B cell (primary cell): ENCODE measurements around the gene CENPX. TPM values are rescaled to one million over a fixed set of nuclear protein-coding genes. Genes with fewer than 3 reads are reported as not detected.
A peak's percentile ranks its signal among the peaks of the same experiment; 100 is the strongest.

Experiments
- ATAC-seq: fragments of 200-7000 bp; cut with Tn5 transposase; one replicate; pipeline ENCODE4 v1.10.0; 2021; ENCODE audit warnings: low read depth, mild to moderate bottlenecking, moderate number of reproducible peaks, moderate library complexity
- CTCF ChIA-PET: fragments of 350-600 bp; sonication (Branson Sonifier 250); formaldehyde crosslinking; loops from one replicate; lab custom pipeline; 2021; ENCODE audit warnings: antibody characterized with exemption, inconsistent platforms; lab: Charles Lee
- POLR2A ChIA-PET: fragments of 350-600 bp; sonication (Branson Sonifier 250); formaldehyde crosslinking; loops from one replicate; lab custom pipeline; 2021; ENCODE audit warnings: antibody characterized with exemption; lab: Charles Lee
- DNase-seq: peaks from one replicate; pipeline ENCODE4 v3.0.0; 2013
- H2AFZ ChIP-seq: 2 replicates; pipeline ENCODE4 v1.6.1; 2012; ENCODE audit warnings: mild to moderate bottlenecking, low read depth, low read length; ENCODE audit not compliant: insufficient read depth, poor library complexity, severe bottlenecking
- H3K27ac ChIP-seq, 2 donors: 1 replicate in 1 of 2; 2 replicates in 1 of 2; pipeline ENCODE4 v1.5.1; 2012 to 2013; ENCODE audit warnings: low read length in 2 of 2, mild to moderate bottlenecking in 2 of 2, moderate library complexity in 1 of 2
- H3K27me3 ChIP-seq, 4 experiments: fragments of 200-600 bp in 1 of 4; sonication (generic) in 1 of 4; replicated peaks in 1 of 4; 1 replicate in 2 of 4; 2 replicates in 2 of 4; pipeline versions ENCODE4 v1.6.1 to v1.7.0; 2013 to 2016; ENCODE audit warnings: low read length in 3 of 4, mild to moderate bottlenecking in 2 of 4, mixed read lengths in 1 of 4, moderate library complexity in 1 of 4; ENCODE audit not compliant: insufficient read depth in 4 of 4, control insufficient read depth in 3 of 4; ENCODE audit errors: control extremely low read depth in 1 of 4
- H3K36me3 ChIP-seq, 2 experiments: replicated peaks in 1 of 2; 1 replicate in 1 of 2; 2 replicates in 1 of 2; pipeline versions ENCODE4 v1.6.1 to v1.7.1; 2013; ENCODE audit warnings: low read length in 1 of 2; ENCODE audit not compliant: insufficient read depth in 2 of 2, control insufficient read depth in 1 of 2; ENCODE audit errors: control extremely low read depth in 1 of 2, extremely low read depth in 1 of 2
- H3K4me1 ChIP-seq, 2 donors: fragments of 200-600 bp in 1 of 2; sonication (generic) in 1 of 2; 1 replicate in 1 of 2; 2 replicates in 1 of 2; pipeline versions ENCODE4 v1.5.1 to v1.6.1; 2013 to 2017; ENCODE audit warnings: low read length in 2 of 2; ENCODE audit not compliant: control insufficient read depth in 2 of 2, insufficient read depth in 2 of 2
- H3K4me2 ChIP-seq: replicated peaks from 2 replicates; pipeline ENCODE3; 2012; ENCODE audit warnings: mild to moderate bottlenecking, low read depth, low read length; ENCODE audit not compliant: poor library complexity, severe bottlenecking
- H3K4me3 ChIP-seq, 5 experiments: fragments of 200-600 bp in 1 of 5; sonication (generic) in 1 of 5; 1 replicate in 3 of 5; 2 replicates in 2 of 5; pipeline versions ENCODE4 v1.5.1 to v1.7.0; 2011 to 2016; ENCODE audit warnings: low read length in 4 of 5, mild to moderate bottlenecking in 4 of 5, low read depth in 2 of 5, control low read depth in 1 of 5, moderate library complexity in 1 of 5; ENCODE audit not compliant: insufficient read depth in 1 of 5; ENCODE audit errors: control extremely low read depth in 1 of 5, extremely low read depth in 1 of 5
- H3K79me2 ChIP-seq: fragments of 200-600 bp; sonication (generic); one replicate; pipeline ENCODE4 v1.6.0; 2016; ENCODE audit warnings: low read length; ENCODE audit not compliant: control insufficient read depth, insufficient read depth
- H3K9ac ChIP-seq: fragments of 200-600 bp; sonication (generic); 2 replicates; pipeline ENCODE4 v1.6.1; 2017; ENCODE audit warnings: mild to moderate bottlenecking, low read length, moderate library complexity
- H3K9me3 ChIP-seq, 3 donors: one replicate each; pipeline versions ENCODE4 v1.6.1 to v1.7.1; 2013; ENCODE audit warnings: low read length in 2 of 3; ENCODE audit not compliant: control insufficient read depth in 2 of 3, insufficient read depth in 1 of 3; ENCODE audit errors: control extremely low read depth in 1 of 3
- H4K20me1 ChIP-seq: 2 replicates; pipeline ENCODE4 v1.6.0; 2012; ENCODE audit warnings: mild to moderate bottlenecking, low read length; ENCODE audit not compliant: insufficient read depth, control insufficient read depth, poor library complexity, severe bottlenecking
- H3K27ac Mint-ChIP-seq: one replicate; pipeline ENCODE4 v1.8.0; 2021; ENCODE audit warnings: mixed read lengths
- H3K27me3 Mint-ChIP-seq: one replicate; pipeline ENCODE4 v1.8.0; 2021; ENCODE audit warnings: mixed read lengths
- H3K4me1 Mint-ChIP-seq: one replicate; pipeline ENCODE4 v1.8.0; 2021; ENCODE audit warnings: mixed read lengths
- H3K4me3 Mint-ChIP-seq: one replicate; pipeline ENCODE4 v1.8.0; 2021; ENCODE audit warnings: mixed read lengths
- H3K9me3 Mint-ChIP-seq: one replicate; pipeline ENCODE4 v1.8.0; 2022; ENCODE audit warnings: mixed read lengths; ENCODE audit not compliant: insufficient read depth
- EZH2 ChIP-seq: IDR thresholded peaks from 2 replicates; pipeline ENCODE4 v1.6.1; 2012; ENCODE audit warnings: borderline replicate concordance, low read depth, mild to moderate bottlenecking, moderate library complexity, low read length; ENCODE audit not compliant: insufficient read depth, poor library complexity, severe bottlenecking
- WGBS: methylation state at CpG from one replicate; pipeline ENCODE4 v1.1.5; 2013; ENCODE audit warnings: missing lambda C conversion rate; ENCODE audit not compliant: insufficient coverage; 5-methylcytosine and 5-hydroxymethylcytosine counted together
- intact Hi-C: fragments of 100-400 bp; cut with micrococcal nuclease; formaldehyde crosslinking; loops from one replicate; pipeline ENCODE4 v1.10.0; 2022
- polyA plus RNA-seq: library from polyadenylated mRNA; depleted of rRNA; stranded (reverse); fragments of >200 nt; gene quantifications from 2 replicates; pipeline ENCODE4 v1.2.3, GENCODE V29; 2012
- total RNA-seq, 2 donors: library from RNA; stranded (reverse); fragments of 120-200 nt in 1 of 2; gene quantifications; 1 replicate in 1 of 2; 2 replicates in 1 of 2; pipeline versions ENCODE4 v1.2.3 to v1.2.4, GENCODE V29; 2013 to 2022
- TF ChIP-seq, protein P1 (sequence below): fragments of 200-600 bp; IDR thresholded peaks from one replicate; pipeline ENCODE4 v1.8.0; 2022; ENCODE audit warnings: antibody characterized with exemption, mild to moderate bottlenecking

CENPX gene
- total and polyA plus RNA-seq, 2 donors (not counting 1 experiment from before 2014, with no cell fraction given), result 37.0 to 40.1 TPM

DNA sequence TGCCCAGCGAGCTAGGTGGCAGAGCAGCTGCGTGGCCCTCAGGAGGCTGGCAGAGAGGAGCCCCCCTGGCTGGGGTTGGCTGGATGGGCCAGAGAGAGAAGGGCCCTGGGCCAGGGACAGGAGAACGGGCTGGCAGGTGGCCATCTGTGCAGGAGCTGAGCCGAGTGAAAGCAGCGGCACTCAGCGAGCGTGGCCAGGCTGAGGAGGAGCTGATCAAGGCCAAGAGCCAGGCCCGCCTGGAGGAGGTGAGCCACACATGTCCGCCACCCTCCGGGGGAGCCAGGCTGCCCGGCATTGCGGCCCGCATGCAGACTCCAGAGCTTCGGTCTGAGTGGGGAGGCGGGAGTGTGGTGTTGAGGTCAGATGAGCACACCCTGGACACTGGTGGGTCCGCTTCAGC, 6.7 kb upstream of the CENPX start:
- peaks cover 0 to 10% (median 0%) of the 10 kb centered on the region in 3 donors for H3K9me3 ChIP-seq
- Mint-ChIP-seq H3K4me3 (peak overlapping the region; percentile 62), H3K4me1 (peaks cover 11% of the 10 kb centered on the region), H3K27ac (no peak overlapping the region), H3K27me3 (no peaks in the 10 kb centered on the region), H3K9me3 (no peaks in the 10 kb centered on the region)
- no peak for ATAC-seq
- no peak overlapping the region for H3K9ac ChIP-seq
- H2AFZ ChIP-seq, result no peak overlapping the region
- no peak overlapping the region for H3K4me3 ChIP-seq
- DNase-seq, result no peak
- ChIA-PET POLR2A (no interaction called here), CTCF (interaction anchor here (0.6 to 3.0 kb wide), 5 partner anchors 8 to 130 kb away, joined by 3 to 41 read pairs (median 3); partner anchors contain the start of gene DCXR)
- peaks cover 34% of the 10 kb centered on the region for H4K20me1 ChIP-seq
- peak overlapping the region; percentile 97 for H3K4me2 ChIP-seq
- no peaks in the 10 kb centered on the region for H3K36me3 ChIP-seq
- H3K79me2 ChIP-seq, result peaks cover 6% of the 10 kb centered on the region
- H3K27me3 ChIP-seq, result peaks cover 0 to 41% (median 3%) of the 10 kb centered on the region in 4 experiments
- intact Hi-C loops, result no loop called here
- no peak overlapping the region for H3K27ac ChIP-seq
- H3K4me1 ChIP-seq, result peaks cover 16 to 21% of the 10 kb centered on the region in 2 donors
- WGBS, result over 99% methylated on average over 16 of the region's 16 CpGs
- no peak for TF ChIP-seq EZH2
- TF ChIP-seq, protein P1, sequence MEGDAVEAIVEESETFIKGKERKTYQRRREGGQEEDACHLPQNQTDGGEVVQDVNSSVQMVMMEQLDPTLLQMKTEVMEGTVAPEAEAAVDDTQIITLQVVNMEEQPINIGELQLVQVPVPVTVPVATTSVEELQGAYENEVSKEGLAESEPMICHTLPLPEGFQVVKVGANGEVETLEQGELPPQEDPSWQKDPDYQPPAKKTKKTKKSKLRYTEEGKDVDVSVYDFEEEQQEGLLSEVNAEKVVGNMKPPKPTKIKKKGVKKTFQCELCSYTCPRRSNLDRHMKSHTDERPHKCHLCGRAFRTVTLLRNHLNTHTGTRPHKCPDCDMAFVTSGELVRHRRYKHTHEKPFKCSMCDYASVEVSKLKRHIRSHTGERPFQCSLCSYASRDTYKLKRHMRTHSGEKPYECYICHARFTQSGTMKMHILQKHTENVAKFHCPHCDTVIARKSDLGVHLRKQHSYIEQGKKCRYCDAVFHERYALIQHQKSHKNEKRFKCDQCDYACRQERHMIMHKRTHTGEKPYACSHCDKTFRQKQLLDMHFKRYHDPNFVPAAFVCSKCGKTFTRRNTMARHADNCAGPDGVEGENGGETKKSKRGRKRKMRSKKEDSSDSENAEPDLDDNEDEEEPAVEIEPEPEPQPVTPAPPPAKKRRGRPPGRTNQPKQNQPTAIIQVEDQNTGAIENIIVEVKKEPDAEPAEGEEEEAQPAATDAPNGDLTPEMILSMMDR, result no peak

DNA sequence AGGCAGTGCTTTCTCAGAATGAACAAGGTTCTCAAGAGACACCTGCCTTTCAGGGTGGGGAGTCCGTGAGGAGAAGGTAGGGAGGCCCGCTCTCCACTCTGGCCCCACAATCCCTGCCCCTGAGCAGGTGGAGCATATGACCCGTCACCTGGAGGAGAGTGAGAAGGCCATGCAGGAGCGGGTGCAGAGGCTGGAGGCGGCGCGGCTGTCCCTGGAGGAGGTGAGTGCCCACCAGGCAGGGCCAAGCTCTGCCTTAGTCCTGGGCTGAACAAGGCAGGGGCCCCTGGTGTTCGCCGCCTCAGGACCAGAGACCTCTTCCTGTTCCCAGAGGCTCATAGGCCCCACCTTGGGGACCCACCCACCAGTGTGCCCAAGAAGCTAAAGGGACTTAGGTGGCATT, 6.3 kb upstream of the CENPX start:
- intact Hi-C loops, result no loop called here
- TF ChIP-seq, protein P1, result no peak
- no peak for TF ChIP-seq EZH2
- Mint-ChIP-seq H3K27ac (no peak overlapping the region), H3K4me1 (peaks cover 12% of the 10 kb centered on the region), H3K4me3 (peak overlapping the region; percentile 62), H3K9me3 (no peaks in the 10 kb centered on the region), H3K27me3 (no peaks in the 10 kb centered on the region)
- ATAC-seq (no peak), DNase-seq (no peak)
- Histone ChIP-seq H3K4me2 (peak overlapping the region; percentile 97), H2AFZ (no peak overlapping the region), H3K4me3 (no peak overlapping the region), H3K27ac (no peak overlapping the region), H3K4me1 (peaks cover 18 to 25% of the 10 kb centered on the region in 2 donors), H3K79me2 (peaks cover 11% of the 10 kb centered on the region), H3K36me3 (no peaks in the 10 kb centered on the region), H3K9me3 (peaks cover 0 to 10% (median 0%) of the 10 kb centered on the region in 3 donors), H3K9ac (no peak overlapping the region), H4K20me1 (peaks cover 31% of the 10 kb centered on the region), H3K27me3 (peaks cover 0 to 44% (median 3%) of the 10 kb centered on the region in 4 experiments)
- ChIA-PET POLR2A (interaction anchor here (1.5 kb wide), 1 partner anchor 9 kb away, joined by 4 read pairs; the partner anchor contains the start of gene DCXR), CTCF (interaction anchor here (1.3 to 3.0 kb wide), 2 partner anchors 9 to 126 kb away, joined by 3 to 41 read pairs; partner anchors contain the start of gene DCXR)
- WGBS, result 97% methylated on average over 7 of the region's 9 CpGs
